ENCODE data around the gene VILL. TPM values are rescaled to one million over a fixed set of nuclear protein-coding genes. Genes with fewer than 3 reads are reported as not detected.
A peak's percentile ranks its signal among the peaks of the same experiment; 100 is the strongest.
"Not testable (repeated sequence)": the region's sequence is repeated elsewhere in the genome, so short reads cannot be mapped to it uniquely, and the experiment has no call there.

The VILL gene
- polyA plus RNA-seq, 2 of the 4 experiments (the other 2 are of a cell fraction): 0.05 to 0.22 TPM

DNA sequence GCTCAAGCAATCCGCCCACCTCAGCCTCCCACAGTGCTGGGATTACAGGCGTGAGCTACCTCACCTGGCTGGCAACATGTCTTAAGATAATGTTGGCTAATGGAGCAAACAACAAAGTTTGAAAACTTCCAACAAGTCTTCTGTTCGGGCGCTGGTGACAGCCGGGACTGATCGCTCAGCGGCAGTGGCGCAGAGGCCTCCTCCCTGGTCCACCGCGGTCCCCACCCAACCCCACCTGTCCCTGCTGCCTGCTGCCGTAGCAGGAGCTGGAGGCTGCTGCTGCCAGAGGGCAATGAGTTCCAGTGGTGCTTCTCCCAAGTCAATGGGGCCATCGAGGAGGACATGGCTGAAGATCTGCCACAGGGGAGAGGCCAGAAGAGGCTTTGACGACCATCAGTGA is 60.5 kb downstream of the VILL start:
- DNase-seq (ENCODE audit: low read depth in 1 of 2, low spot score in 1 of 2) (no peak), ATAC-seq (no peak), FAIRE-seq (no peak)
- Histone ChIP-seq H3K4me1 (no peaks in the 10 kb centered on the region), H3K9me3 (no peaks in the 10 kb centered on the region), H3K4me3 (no peak overlapping the region), H3K4me2 (no peak overlapping the region), H3K27ac (no peak overlapping the region)
- TF ChIP-seq RCOR1 (IDR thresholded peaks at IDR 0.05; ENCODE audit: low read depth, low read length) (no peak), ZSCAN20 (CRISPR knock-in tag; IDR thresholded peaks at IDR 0.05) (no peak), CBX2 (IDR thresholded peaks at IDR 0.05; ENCODE audit: borderline replicate concordance, low read depth) (no peak), EHF (CRISPR knock-in tag; IDR thresholded peaks at IDR 0.05) (no peak), NR3C1 (IDR thresholded peaks at IDR 0.05) (no peak), RNF2 (IDR thresholded peaks at IDR 0.05; ENCODE audit: borderline replicate concordance, low read depth) (no peak), HOXB13 (CRISPR knock-in tag; IDR thresholded peaks at IDR 0.05; ENCODE audit: low read depth) (no peak), FOXS1 (CRISPR knock-in tag; IDR thresholded peaks at IDR 0.05) (no peak), RFX5 (IDR thresholded peaks at IDR 0.05) (no peak), EP300 (IDR thresholded peaks at IDR 0.05) (no peak), NFE2L2 (conservative IDR thresholded peaks at IDR 0.05; ENCODE audit: low read length) (no peak), ZC3H11A (IDR thresholded peaks at IDR 0.05) (no peak), HEYL (CRISPR knock-in tag; IDR thresholded peaks at IDR 0.05) (no peak)
- TF ChIP-seq, protein P1, sequence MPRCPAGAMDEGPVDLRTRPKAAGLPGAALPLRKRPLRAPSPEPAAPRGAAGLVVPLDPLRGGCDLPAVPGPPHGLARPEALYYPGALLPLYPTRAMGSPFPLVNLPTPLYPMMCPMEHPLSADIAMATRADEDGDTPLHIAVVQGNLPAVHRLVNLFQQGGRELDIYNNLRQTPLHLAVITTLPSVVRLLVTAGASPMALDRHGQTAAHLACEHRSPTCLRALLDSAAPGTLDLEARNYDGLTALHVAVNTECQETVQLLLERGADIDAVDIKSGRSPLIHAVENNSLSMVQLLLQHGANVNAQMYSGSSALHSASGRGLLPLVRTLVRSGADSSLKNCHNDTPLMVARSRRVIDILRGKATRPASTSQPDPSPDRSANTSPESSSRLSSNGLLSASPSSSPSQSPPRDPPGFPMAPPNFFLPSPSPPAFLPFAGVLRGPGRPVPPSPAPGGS (IDR thresholded peaks at IDR 0.05): no peak
- TF ChIP-seq, protein P2, sequence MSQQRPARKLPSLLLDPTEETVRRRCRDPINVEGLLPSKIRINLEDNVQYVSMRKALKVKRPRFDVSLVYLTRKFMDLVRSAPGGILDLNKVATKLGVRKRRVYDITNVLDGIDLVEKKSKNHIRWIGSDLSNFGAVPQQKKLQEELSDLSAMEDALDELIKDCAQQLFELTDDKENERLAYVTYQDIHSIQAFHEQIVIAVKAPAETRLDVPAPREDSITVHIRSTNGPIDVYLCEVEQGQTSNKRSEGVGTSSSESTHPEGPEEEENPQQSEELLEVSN (IDR thresholded peaks at IDR 0.05; ENCODE audit: borderline replicate concordance, low read depth): no peak
- POLR2A ChIA-PET: no interaction called here
- CTCF ChIA-PET: no interaction called here
- 75% methylated on average over 11 of the region's 13 CpGs for WGBS (ENCODE audit: missing lambda C conversion rate)

DNA sequence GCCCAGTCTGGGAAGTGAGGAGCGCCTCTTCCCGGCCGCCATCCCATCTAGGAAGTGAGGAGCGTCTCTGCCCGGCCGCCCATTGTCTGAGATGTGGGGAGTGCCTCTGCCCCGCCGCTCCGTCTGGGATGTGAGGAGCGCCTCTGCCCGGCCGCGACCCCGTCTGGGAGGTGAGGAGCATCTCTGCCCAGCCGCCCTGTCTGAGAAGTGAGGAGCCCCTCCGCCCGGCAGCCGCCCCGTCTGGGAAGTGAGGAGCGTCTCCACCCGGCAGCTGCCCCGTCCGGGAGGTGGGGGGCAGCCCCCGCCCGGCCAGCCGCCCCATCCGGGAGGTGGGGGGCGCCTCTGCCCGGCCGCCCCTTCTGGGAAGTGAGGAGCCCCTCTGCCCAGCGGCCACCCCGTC is 62.7 kb downstream of the VILL start:
- H3K4me2 ChIP-seq; H3K4me3 ChIP-seq; FAIRE-seq; ATAC-seq; H3K4me1 ChIP-seq; H3K27ac ChIP-seq; POLR2A ChIA-PET; DNase-seq (ENCODE audit: low read depth in 1 of 2, low spot score in 1 of 2); H3K9me3 ChIP-seq; CTCF ChIA-PET: not testable (repeated sequence)
- WGBS (ENCODE audit: missing lambda C conversion rate): 85% methylated on average over 3 of the region's 32 CpGs

DNA sequence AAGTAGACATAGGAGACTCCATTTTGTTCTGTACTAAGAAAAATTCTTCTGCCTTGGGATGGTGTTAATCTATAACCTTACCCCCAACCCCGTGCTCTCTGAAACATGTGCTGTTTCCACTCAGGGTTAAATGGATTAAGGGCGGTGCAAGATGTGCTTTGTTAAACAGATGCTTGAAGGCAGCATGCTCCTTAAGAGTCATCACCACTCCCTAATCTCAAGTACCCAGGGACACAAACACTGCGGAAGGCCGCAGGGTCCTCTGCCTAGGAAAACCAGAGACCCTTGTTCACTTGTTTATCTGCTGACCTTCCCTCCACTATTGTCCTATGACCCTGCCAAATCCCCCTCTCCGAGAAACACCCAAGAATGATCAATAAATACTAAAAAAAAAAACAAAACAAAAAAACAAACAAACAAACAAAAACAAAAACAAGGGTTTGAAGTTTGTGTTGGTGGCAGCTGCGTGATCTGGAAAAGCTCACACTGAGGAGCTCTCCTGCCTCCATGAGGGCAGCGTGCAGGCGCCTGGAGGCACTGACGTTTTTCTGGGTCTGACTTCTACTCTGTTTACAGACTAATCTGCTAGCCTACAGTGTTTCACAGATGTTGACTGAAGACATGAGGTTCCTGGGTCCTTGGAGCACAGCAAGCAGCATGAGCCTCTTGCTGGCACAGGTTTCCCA is 63.4 kb downstream of the VILL start:
- H3K27ac ChIP-seq; DNase-seq (ENCODE audit: low read depth in 1 of 2, low spot score in 1 of 2); H3K4me3 ChIP-seq; POLR2A ChIA-PET; H3K4me2 ChIP-seq; H3K4me1 ChIP-seq; H3K9me3 ChIP-seq; ATAC-seq; FAIRE-seq; CTCF ChIA-PET: not testable (repeated sequence)
- WGBS (ENCODE audit: missing lambda C conversion rate): 55% methylated on average over 7 of the region's 9 CpGs

DNA sequence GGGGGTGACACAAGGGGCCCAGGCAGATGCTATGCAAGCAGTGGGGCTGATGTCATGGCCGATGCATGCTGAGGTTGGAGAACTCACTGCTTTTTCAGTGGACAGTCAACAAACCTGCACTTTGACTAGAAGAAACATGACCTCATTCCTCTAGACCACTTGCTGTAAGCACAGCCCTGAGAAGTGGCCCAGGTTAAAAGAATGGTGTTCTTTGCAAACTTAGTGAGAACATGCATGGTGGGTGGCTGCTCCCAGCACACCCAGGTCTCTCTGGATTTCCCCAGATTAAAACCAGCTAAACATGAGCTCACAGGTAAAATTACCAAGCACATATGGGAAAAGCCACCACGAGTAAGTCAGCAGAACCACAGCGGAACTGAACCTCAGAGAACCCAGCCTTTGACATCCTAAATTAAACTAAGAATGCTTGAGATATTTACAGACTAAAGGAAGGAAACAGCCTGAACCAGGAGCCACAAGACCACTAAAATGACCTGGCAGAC is 64.0 kb downstream of the VILL start:
- CTCF ChIA-PET: no interaction called here
- Histone ChIP-seq H3K9me3 (no peaks in the 10 kb centered on the region), H3K4me1 (no peaks in the 10 kb centered on the region), H3K27ac (no peak overlapping the region), H3K4me2 (no peak overlapping the region), H3K4me3 (no peak overlapping the region)
- FAIRE-seq (no peak), DNase-seq (ENCODE audit: low read depth in 1 of 2, low spot score in 1 of 2) (no peak), ATAC-seq (peak in 1 of 2 experiments; percentile 30; a peak in 1 of 6 replicates)
- no peak for TF ChIP-seq NPAS2 (CRISPR knock-in tag; IDR thresholded peaks at IDR 0.05; ENCODE audit: borderline replicate concordance)
- TF ChIP-seq, protein P3, sequence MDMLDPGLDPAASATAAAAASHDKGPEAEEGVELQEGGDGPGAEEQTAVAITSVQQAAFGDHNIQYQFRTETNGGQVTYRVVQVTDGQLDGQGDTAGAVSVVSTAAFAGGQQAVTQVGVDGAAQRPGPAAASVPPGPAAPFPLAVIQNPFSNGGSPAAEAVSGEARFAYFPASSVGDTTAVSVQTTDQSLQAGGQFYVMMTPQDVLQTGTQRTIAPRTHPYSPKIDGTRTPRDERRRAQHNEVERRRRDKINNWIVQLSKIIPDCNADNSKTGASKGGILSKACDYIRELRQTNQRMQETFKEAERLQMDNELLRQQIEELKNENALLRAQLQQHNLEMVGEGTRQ (IDR thresholded peaks at IDR 0.05): no peak
- no peak for TF ChIP-seq EHMT2 (IDR thresholded peaks at IDR 0.05; ENCODE audit: low read depth)
- TF ChIP-seq ZNF302 (CRISPR knock-in tag; IDR thresholded peaks at IDR 0.05): no peak
- TF ChIP-seq, protein P4, sequence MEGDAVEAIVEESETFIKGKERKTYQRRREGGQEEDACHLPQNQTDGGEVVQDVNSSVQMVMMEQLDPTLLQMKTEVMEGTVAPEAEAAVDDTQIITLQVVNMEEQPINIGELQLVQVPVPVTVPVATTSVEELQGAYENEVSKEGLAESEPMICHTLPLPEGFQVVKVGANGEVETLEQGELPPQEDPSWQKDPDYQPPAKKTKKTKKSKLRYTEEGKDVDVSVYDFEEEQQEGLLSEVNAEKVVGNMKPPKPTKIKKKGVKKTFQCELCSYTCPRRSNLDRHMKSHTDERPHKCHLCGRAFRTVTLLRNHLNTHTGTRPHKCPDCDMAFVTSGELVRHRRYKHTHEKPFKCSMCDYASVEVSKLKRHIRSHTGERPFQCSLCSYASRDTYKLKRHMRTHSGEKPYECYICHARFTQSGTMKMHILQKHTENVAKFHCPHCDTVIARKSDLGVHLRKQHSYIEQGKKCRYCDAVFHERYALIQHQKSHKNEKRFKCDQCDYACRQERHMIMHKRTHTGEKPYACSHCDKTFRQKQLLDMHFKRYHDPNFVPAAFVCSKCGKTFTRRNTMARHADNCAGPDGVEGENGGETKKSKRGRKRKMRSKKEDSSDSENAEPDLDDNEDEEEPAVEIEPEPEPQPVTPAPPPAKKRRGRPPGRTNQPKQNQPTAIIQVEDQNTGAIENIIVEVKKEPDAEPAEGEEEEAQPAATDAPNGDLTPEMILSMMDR (IDR thresholded peaks at IDR 0.05): no peak
- TF ChIP-seq MAZ (IDR thresholded peaks at IDR 0.05; ENCODE audit: borderline replicate concordance, low read depth, low read length): no peak
- no peak for TF ChIP-seq SREBF2 (IDR thresholded peaks at IDR 0.05)
- POLR2A ChIA-PET: no interaction called here
- WGBS (ENCODE audit: missing lambda C conversion rate): 53% methylated on average over 3 of the region's 3 CpGs
